Caco-2 (cell line): ENCODE results near the gene SLC5A5. TPM values are rescaled to one million over a fixed set of nuclear protein-coding genes. Genes with fewer than 3 reads are reported as not detected.

ENCODE experiments used
- BruUV-seq: library from RNA; stranded (reverse); fragments of 400-500 nt; replicated peaks from 2 replicates; lab custom pipeline; 2021; lab: Mats Ljungman, UMichigan
- CTCF ChIA-PET: fragments of 300-600 bp; sonication (Branson Sonifier 250); formaldehyde crosslinking; loops from one replicate; lab custom pipeline; 2022; ENCODE audit warnings: antibody characterized with exemption; lab: Charles Lee
- POLR2A ChIA-PET: fragments of 300-600 bp; sonication (Branson Sonifier 250); formaldehyde crosslinking; loops from one replicate; lab custom pipeline; 2022; ENCODE audit warnings: antibody characterized with exemption; lab: Charles Lee
- DNase-seq, 2 experiments: peaks; one replicate each; pipeline versions ENCODE4 v3.0.0 to v3.0.0-alpha.2; 2020 to 2022
- H3K27me3 ChIP-seq: replicated peaks from 2 replicates; pipeline ENCODE4 v1.6.0; 2011; ENCODE audit warnings: low read length; ENCODE audit not compliant: control insufficient read depth, insufficient read depth
- H3K36me3 ChIP-seq: 2 replicates; pipeline ENCODE4 v1.5.1; 2011; ENCODE audit warnings: low read length; ENCODE audit not compliant: control insufficient read depth, insufficient read depth
- H3K4me1 ChIP-seq: fragments of 250-450 bp; sonication (Bioruptor Pico); 2 replicates; pipeline ENCODE4 v1.5.1; 2020; ENCODE audit warnings: mild to moderate bottlenecking
- H3K4me3 ChIP-seq: 2 replicates; pipeline ENCODE4 v1.5.1; 2011; ENCODE audit warnings: low read depth, mild to moderate bottlenecking, control low read depth, low read length
- H3K9me3 ChIP-seq: fragments of 250-450 bp; sonication (Bioruptor Pico); 2 replicates; pipeline ENCODE4 v1.5.1; 2020; ENCODE audit warnings: mild to moderate bottlenecking, moderate library complexity
- H3K27ac Mint-ChIP-seq: one replicate; pipeline ENCODE4 v1.8.0; 2022; ENCODE audit warnings: mixed read lengths; ENCODE audit not compliant: unreplicated experiment
- H3K27me3 Mint-ChIP-seq: one replicate; pipeline ENCODE4 v1.8.0; 2022; ENCODE audit warnings: mixed read lengths; ENCODE audit not compliant: insufficient read depth, unreplicated experiment
- H3K36me3 Mint-ChIP-seq: one replicate; pipeline ENCODE4 v1.8.0; 2022; ENCODE audit warnings: mild to moderate bottlenecking, mixed read lengths; ENCODE audit not compliant: insufficient read depth, unreplicated experiment
- H3K4me1 Mint-ChIP-seq: one replicate; pipeline ENCODE4 v1.8.0; 2022; ENCODE audit warnings: low read depth, mixed read lengths; ENCODE audit not compliant: unreplicated experiment
- H3K4me3 Mint-ChIP-seq: one replicate; pipeline ENCODE4 v1.8.0; 2022; ENCODE audit warnings: mild to moderate bottlenecking, moderate library complexity, mixed read lengths; ENCODE audit not compliant: unreplicated experiment
- H3K9me3 Mint-ChIP-seq: one replicate; pipeline ENCODE4 v1.8.0; 2022; ENCODE audit warnings: mixed read lengths; ENCODE audit not compliant: unreplicated experiment
- intact Hi-C: fragments of 100-400 bp; cut with micrococcal nuclease; formaldehyde crosslinking; loops from one replicate; pipeline ENCODE4 v1.10.0; 2022; ENCODE audit not compliant: unreplicated experiment
- total RNA-seq: library from RNA; stranded (reverse); gene quantifications from 2 replicates; pipeline ENCODE4 v1.2.3, GENCODE V29; 2022
- TF ChIP-seq, protein P1 (sequence below), 2 experiments: fragments of 200-600 bp in 1 of 2; IDR thresholded peaks; 1 replicate in 1 of 2; 2 replicates in 1 of 2; pipeline versions ENCODE4 v1.5.1 to v1.8.0; 2011 to 2022; ENCODE audit warnings: antibody characterized with exemption in 1 of 2, control low read depth in 1 of 2, inconsistent platforms in 1 of 2, low read depth in 1 of 2, low read length in 1 of 2, mild to moderate bottlenecking in 1 of 2, moderate library complexity in 1 of 2; ENCODE audit not compliant: insufficient read depth in 1 of 2, severe bottlenecking in 1 of 2, unreplicated experiment in 1 of 2

Gene SLC5A5
- total RNA-seq, 1 experiment from 2014 or later, result 0.43 TPM

DNA sequence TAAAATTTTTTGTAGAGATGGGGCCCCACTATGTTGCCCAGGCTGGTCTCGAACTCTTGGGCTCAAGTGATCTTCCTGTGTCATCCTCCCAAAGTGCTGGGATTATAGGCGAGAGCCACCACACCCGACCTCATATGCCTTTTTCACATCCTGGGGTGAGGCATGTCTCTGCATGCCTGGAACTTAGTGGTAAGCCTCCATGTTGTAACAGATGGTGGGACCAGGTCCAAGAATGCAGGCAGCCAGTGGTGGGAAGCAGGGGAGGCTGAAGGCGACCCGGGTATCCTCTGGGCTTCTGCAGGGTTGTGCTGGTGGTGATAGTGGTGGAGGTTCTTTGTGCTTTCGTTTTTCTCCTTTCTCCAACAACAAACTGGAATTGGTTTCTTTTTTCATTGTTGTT is 31.0 kb downstream of the SLC5A5 start:
- intact Hi-C loops, result no loop called here
- peaks cover 4% of the 10 kb centered on the region for H3K27me3 Mint-ChIP-seq

GRCh38 chr19:17908244-17908643 is 36.5 kb downstream of the SLC5A5 start:
- CTCF ChIA-PET, result no interaction called here
- Mint-ChIP-seq H3K27me3 (no peaks in the 10 kb centered on the region), H3K4me1 (no peaks in the 10 kb centered on the region)

More for the DNA sequence above, 31.0 kb downstream of the SLC5A5 start:
- no TSS peak for BruUV-seq
- ChIA-PET CTCF (no interaction called here), POLR2A (no interaction called here)
- H3K4me1 ChIP-seq, result no peaks in the 10 kb centered on the region
- 0 out of 2 replicates have a peak, but pooled peaks cover 2% of the 10 kb centered on the region for H3K9me3 ChIP-seq
- no peak for DNase-seq
- Mint-ChIP-seq H3K4me3 (no peak overlapping the region), H3K27ac (no peak overlapping the region), H3K9me3 (no peaks in the 10 kb centered on the region), H3K4me1 (no peaks in the 10 kb centered on the region), H3K36me3 (no peaks in the 10 kb centered on the region)
- H3K4me3 ChIP-seq, result no peak overlapping the region
- no peaks in the 10 kb centered on the region for H3K27me3 ChIP-seq
- TF ChIP-seq, protein P1, sequence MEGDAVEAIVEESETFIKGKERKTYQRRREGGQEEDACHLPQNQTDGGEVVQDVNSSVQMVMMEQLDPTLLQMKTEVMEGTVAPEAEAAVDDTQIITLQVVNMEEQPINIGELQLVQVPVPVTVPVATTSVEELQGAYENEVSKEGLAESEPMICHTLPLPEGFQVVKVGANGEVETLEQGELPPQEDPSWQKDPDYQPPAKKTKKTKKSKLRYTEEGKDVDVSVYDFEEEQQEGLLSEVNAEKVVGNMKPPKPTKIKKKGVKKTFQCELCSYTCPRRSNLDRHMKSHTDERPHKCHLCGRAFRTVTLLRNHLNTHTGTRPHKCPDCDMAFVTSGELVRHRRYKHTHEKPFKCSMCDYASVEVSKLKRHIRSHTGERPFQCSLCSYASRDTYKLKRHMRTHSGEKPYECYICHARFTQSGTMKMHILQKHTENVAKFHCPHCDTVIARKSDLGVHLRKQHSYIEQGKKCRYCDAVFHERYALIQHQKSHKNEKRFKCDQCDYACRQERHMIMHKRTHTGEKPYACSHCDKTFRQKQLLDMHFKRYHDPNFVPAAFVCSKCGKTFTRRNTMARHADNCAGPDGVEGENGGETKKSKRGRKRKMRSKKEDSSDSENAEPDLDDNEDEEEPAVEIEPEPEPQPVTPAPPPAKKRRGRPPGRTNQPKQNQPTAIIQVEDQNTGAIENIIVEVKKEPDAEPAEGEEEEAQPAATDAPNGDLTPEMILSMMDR (IDR thresholded peaks at IDR 0.05; ENCODE audit: insufficient read depth in 1 of 2, low read depth in 1 of 2, low read length in 1 of 2, severe bottlenecking in 1 of 2, unreplicated experiment in 1 of 2), result no peak
- no peaks in the 10 kb centered on the region for H3K36me3 ChIP-seq

DNA sequence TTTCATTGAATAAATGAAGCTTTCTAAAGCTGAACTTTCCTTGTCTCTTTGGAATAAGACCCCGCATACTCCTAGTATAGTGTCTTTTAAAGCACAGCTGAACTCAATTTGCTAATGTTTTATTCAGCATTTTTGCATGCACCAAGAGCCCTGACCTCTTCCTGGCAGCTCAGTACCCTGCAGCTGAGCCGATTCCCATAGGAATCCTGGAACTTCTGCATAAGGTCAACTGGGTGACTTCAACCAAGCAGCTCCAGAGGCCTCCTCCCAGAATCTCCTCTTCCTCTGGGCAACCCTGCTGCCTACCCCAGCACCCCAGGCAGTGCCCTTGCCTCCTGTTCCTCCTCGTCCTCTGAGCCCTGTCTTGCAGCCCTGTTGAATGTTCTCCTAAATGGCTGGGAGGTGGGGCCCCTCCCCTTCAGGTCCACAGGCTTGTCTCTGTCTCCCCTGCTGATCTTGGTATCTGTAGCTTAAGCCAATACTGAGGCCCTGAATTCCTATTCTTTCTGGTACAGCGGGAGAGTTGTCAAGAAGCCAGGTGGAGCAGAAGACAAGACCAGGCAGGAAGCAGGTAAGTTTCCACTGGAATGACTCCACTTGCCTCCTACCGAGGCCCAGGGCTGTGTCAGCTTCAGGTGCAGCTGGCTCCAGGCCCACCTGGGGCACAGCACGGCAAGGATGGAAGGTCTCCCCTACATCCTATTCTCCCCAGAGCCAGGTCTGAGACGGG is 37.4 kb downstream of the SLC5A5 start:
- Mint-ChIP-seq H3K4me1 (no peaks in the 10 kb centered on the region), H3K4me3 (no peak overlapping the region), H3K27ac (no peak overlapping the region), H3K9me3 (no peaks in the 10 kb centered on the region), H3K36me3 (no peaks in the 10 kb centered on the region), H3K27me3 (no peaks in the 10 kb centered on the region)
- Histone ChIP-seq H3K9me3 (peaks cover 9% of the 10 kb centered on the region; the same call in 1 of the 2 replicates), H3K27me3 (no peaks in the 10 kb centered on the region), H3K36me3 (no peaks in the 10 kb centered on the region), H3K4me1 (no peaks in the 10 kb centered on the region), H3K4me3 (no peak overlapping the region)
- no TSS peak for BruUV-seq
- ChIA-PET CTCF (interaction anchor here (0.6 kb wide), 1 partner anchor 233 kb away, joined by 3 read pairs; no protein-coding TSS in a partner anchor), POLR2A (interaction anchor here (0.6 kb wide), 1 partner anchor 14 kb away, joined by 10 read pairs; no protein-coding TSS in a partner anchor)
- TF ChIP-seq, protein P1 (IDR thresholded peaks at IDR 0.05; ENCODE audit: insufficient read depth in 1 of 2, low read depth in 1 of 2, low read length in 1 of 2, severe bottlenecking in 1 of 2, unreplicated experiment in 1 of 2), result no peak
- intact Hi-C loops, result no loop called here
- DNase-seq, result no peak

More at GRCh38 chr19:17908244-17908643, 36.5 kb downstream of the SLC5A5 start:
- H3K36me3 Mint-ChIP-seq, result no peaks in the 10 kb centered on the region
- no peak overlapping the region for H3K27ac Mint-ChIP-seq
- POLR2A ChIA-PET, result no interaction called here
- no peak overlapping the region for H3K4me3 Mint-ChIP-seq
- intact Hi-C loops, result no loop called here
- no TSS peak for BruUV-seq
- no peak for DNase-seq
- H3K9me3 Mint-ChIP-seq, result no peaks in the 10 kb centered on the region
- Histone ChIP-seq H3K4me1 (no peaks in the 10 kb centered on the region), H3K9me3 (peaks cover 9% of the 10 kb centered on the region; the same call in 1 of the 2 replicates), H3K4me3 (no peak overlapping the region), H3K36me3 (no peaks in the 10 kb centered on the region), H3K27me3 (no peaks in the 10 kb centered on the region)
- TF ChIP-seq, protein P1 (IDR thresholded peaks at IDR 0.05; ENCODE audit: insufficient read depth in 1 of 2, low read depth in 1 of 2, low read length in 1 of 2, severe bottlenecking in 1 of 2, unreplicated experiment in 1 of 2), result no peak
